OCI-LY1 (cell line): ENCODE data around the gene BABAM2.

Experiments used
- EZH2 ChIP-seq: fragments of 200-600 bp; sonication (generic), shearing (Covaris generic); IDR thresholded peaks from 2 replicates; pipeline ENCODE4 v1.8.0; 2017; ENCODE audit warnings: borderline replicate concordance, mixed run types, mild to moderate bottlenecking, antibody characterized with exemption, low read length, moderate library complexity, mixed read lengths
- TF ChIP-seq, protein P1 (sequence below): fragments of 200-600 bp; sonication (generic), shearing (Covaris generic); IDR thresholded peaks from 2 replicates; pipeline ENCODE4 v1.5.1; 2017; ENCODE audit warnings: mild to moderate bottlenecking, antibody characterized with exemption, low read length, moderate library complexity, mixed read lengths

DNA sequence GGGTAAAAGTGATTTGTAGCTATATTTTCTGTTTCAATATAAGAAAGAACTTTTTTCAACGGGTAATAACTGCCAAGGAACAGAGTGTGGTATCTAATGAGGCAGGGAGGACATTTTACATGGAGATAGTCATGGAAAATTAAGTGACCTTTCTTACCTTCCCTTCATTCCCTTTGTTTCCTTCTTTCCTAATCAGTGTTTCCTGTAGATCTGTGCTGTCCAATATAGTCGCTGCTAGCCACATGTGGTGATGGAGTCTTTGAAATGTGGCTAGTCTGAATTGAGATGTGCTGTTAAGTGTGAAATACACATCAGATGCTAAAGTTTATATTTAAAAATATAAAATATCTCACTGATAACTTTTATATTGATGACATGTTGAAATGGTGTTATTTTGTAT lies 81.8 kb downstream of the BABAM2 start:
- TF ChIP-seq, protein P1, sequence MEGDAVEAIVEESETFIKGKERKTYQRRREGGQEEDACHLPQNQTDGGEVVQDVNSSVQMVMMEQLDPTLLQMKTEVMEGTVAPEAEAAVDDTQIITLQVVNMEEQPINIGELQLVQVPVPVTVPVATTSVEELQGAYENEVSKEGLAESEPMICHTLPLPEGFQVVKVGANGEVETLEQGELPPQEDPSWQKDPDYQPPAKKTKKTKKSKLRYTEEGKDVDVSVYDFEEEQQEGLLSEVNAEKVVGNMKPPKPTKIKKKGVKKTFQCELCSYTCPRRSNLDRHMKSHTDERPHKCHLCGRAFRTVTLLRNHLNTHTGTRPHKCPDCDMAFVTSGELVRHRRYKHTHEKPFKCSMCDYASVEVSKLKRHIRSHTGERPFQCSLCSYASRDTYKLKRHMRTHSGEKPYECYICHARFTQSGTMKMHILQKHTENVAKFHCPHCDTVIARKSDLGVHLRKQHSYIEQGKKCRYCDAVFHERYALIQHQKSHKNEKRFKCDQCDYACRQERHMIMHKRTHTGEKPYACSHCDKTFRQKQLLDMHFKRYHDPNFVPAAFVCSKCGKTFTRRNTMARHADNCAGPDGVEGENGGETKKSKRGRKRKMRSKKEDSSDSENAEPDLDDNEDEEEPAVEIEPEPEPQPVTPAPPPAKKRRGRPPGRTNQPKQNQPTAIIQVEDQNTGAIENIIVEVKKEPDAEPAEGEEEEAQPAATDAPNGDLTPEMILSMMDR = no peak
- no peak for TF ChIP-seq EZH2
